GM06990 (cell line): ENCODE data around the gene CFLAR.
"Not testable (repeated sequence)": the region's sequence is repeated elsewhere in the genome, so short reads cannot be mapped to it uniquely, and the experiment has no call there.

Source experiments
- DNase-seq: peaks from one replicate; pipeline ENCODE4 v3.0.0-alpha.2; 2011; ENCODE audit not compliant: insufficient read length; ENCODE audit errors: extremely low read depth
- H3K27me3 ChIP-seq: replicated peaks from 2 replicates; pipeline ENCODE4 v1.6.0; 2011; ENCODE audit warnings: low read length; ENCODE audit not compliant: control insufficient read depth, insufficient read depth
- H3K36me3 ChIP-seq: 2 replicates; pipeline ENCODE4 v1.5.1; 2011; ENCODE audit warnings: low read length; ENCODE audit not compliant: control insufficient read depth, insufficient read depth
- H3K4me3 ChIP-seq: replicated peaks from 2 replicates; pipeline ENCODE4 v1.5.1; 2011; ENCODE audit warnings: low read depth, mild to moderate bottlenecking, control low read depth, low read length
- TF ChIP-seq, protein P1 (sequence below): IDR thresholded peaks from 2 replicates; pipeline ENCODE4 v1.5.1; 2011; ENCODE audit warnings: low read length, control low read depth, mild to moderate bottlenecking, inconsistent platforms; ENCODE audit not compliant: insufficient read depth, poor library complexity, severe bottlenecking

The CFLAR gene

GRCh38 chr2:201137505-201138400 is 21.8 kb downstream of the CFLAR start:
- Histone ChIP-seq H3K27me3 (no peaks in the 10 kb centered on the region), H3K4me3 (no peak overlapping the region), H3K36me3 (peaks cover 39% of the 10 kb centered on the region)
- no peak for DNase-seq
- TF ChIP-seq, protein P1, sequence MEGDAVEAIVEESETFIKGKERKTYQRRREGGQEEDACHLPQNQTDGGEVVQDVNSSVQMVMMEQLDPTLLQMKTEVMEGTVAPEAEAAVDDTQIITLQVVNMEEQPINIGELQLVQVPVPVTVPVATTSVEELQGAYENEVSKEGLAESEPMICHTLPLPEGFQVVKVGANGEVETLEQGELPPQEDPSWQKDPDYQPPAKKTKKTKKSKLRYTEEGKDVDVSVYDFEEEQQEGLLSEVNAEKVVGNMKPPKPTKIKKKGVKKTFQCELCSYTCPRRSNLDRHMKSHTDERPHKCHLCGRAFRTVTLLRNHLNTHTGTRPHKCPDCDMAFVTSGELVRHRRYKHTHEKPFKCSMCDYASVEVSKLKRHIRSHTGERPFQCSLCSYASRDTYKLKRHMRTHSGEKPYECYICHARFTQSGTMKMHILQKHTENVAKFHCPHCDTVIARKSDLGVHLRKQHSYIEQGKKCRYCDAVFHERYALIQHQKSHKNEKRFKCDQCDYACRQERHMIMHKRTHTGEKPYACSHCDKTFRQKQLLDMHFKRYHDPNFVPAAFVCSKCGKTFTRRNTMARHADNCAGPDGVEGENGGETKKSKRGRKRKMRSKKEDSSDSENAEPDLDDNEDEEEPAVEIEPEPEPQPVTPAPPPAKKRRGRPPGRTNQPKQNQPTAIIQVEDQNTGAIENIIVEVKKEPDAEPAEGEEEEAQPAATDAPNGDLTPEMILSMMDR = no peak

GRCh38 chr2:201138401-201138970 is 22.5 kb downstream of the CFLAR start:
- Histone ChIP-seq H3K27me3 (no peaks in the 10 kb centered on the region), H3K4me3 (no peak overlapping the region), H3K36me3 (peaks cover 39% of the 10 kb centered on the region)
- TF ChIP-seq, protein P1 = no peak
- DNase-seq = no peak

GRCh38 chr2:201138986-201139781 is 23.2 kb downstream of the CFLAR start:
- peaks cover 39% of the 10 kb centered on the region for H3K36me3 ChIP-seq
- not testable (repeated sequence) for H3K4me3 ChIP-seq, H3K27me3 ChIP-seq, DNase-seq

DNA sequence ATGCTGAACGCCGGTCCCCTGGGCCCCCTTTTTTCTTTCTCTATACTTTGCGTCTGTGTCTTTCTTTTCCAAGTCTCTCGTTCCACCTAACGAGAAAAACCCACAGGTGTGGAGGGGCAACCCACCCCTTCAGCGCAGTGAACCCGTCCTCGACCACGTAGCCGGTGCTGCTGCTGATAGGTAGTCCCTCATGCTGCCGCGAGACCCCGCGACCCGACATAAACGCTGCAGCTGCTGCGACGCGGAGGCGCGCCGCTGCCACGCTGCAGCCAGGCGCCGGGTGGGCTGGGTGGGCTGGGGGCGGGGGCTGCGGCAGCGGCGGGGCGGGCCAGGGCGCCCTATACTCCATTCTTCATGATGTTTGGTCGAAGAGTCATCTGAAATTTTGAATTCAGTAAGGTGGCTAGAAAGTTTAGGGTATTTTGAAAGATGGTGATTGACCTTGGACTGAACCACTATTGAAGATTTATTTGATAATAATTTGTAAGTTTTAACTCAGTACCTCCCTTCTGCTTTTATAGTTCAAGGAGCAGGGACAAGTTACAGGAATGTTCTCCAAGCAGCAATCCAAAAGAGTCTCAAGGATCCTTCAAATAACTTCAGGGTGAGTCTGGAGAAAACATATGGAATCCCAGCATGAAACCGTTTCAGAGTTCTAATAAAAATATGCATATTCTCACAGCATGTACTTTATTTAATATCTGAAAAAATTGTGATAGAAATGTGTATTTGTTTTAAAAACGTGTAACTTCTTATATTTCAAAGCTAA is 24.1 kb downstream of the CFLAR start:
- TF ChIP-seq, protein P1 = no peak
- no peak overlapping the region for H3K4me3 ChIP-seq
- no peak for DNase-seq
- no peaks in the 10 kb centered on the region for H3K27me3 ChIP-seq
- peaks cover 38% of the 10 kb centered on the region for H3K36me3 ChIP-seq

GRCh38 chr2:201144101-201145051 is 28.4 kb downstream of the CFLAR start:
- DNase-seq = no peak
- Histone ChIP-seq H3K36me3 (peaks cover 16% of the 10 kb centered on the region), H3K4me3 (no peak overlapping the region), H3K27me3 (no peaks in the 10 kb centered on the region)
- TF ChIP-seq, protein P1 = no peak
